K562 (cell line): ENCODE results near the gene DTNBP1. TPM values are rescaled to one million over a fixed set of nuclear protein-coding genes. Genes with fewer than 3 reads are reported as not detected.

Experiments used
- ATF1 ChIP-seq, 2 experiments: fragments of 450-650 bp in 1 of 2; IDR thresholded peaks; 2 replicates each; pipeline ENCODE4 v1.6.1; 2016; ENCODE audit warnings: missing compliant biosample characterization in 1 of 2, missing genetic modification characterization in 1 of 2
- CBFA2T3 ChIP-seq: fragments of 450-650 bp; IDR thresholded peaks from 2 replicates; pipeline ENCODE4 v1.6.1; 2017
- CBFB ChIP-seq: sonication (generic); formaldehyde crosslinking; IDR thresholded peaks from 2 replicates; pipeline ENCODE4 v1.4.0; 2020; ENCODE audit warnings: mild to moderate bottlenecking, missing genetic modification reagents
- HMGN3 ChIP-seq: IDR thresholded peaks from 2 replicates; pipeline ENCODE4 v1.6.1; 2011; ENCODE audit warnings: borderline replicate concordance, low read depth, mild to moderate bottlenecking, mixed read lengths, low read length; ENCODE audit not compliant: insufficient read length; ENCODE audit errors: extremely low read depth
- KDM4B ChIP-seq, 2 experiments: fragments of 450-650 bp in 1 of 2; sonication (generic) in 1 of 2; IDR thresholded peaks; 2 replicates each; pipeline ENCODE4 v1.6.1; 2016 to 2017; ENCODE audit warnings: borderline replicate concordance in 2 of 2, antibody characterized with exemption in 1 of 2, low read depth in 1 of 2, mild to moderate bottlenecking in 1 of 2
- MAFK ChIP-seq: IDR thresholded peaks from 2 replicates; pipeline ENCODE4 v1.6.1; 2011; ENCODE audit warnings: low read length, improper control_type of control experiment
- MBD2 ChIP-seq: sonication (generic); IDR thresholded peaks from 2 replicates; pipeline ENCODE4 v1.6.1; 2016; ENCODE audit warnings: low read depth, borderline replicate concordance
- NR2C2 ChIP-seq, 2 experiments: fragments of 200-800 bp in 1 of 2; sonication (Bioruptor generic) in 1 of 2; sonication (generic) in 1 of 2; formaldehyde crosslinking in 1 of 2; IDR thresholded peaks; 2 replicates each; pipeline versions ENCODE4 v1.6.1 to v1.8.0; 2016 to 2022; ENCODE audit warnings: mild to moderate bottlenecking in 1 of 2, missing compliant biosample characterization in 1 of 2, missing genetic modification characterization in 1 of 2, missing genetic modification reagents in 1 of 2
- PHF8 ChIP-seq: fragments of 200-600 bp; sonication (generic); IDR thresholded peaks from 2 replicates; pipeline ENCODE4 v1.6.1; 2012; ENCODE audit warnings: mixed run types, mild to moderate bottlenecking, inconsistent platforms, low read length, moderate library complexity, borderline replicate concordance
- POLR2AphosphoS5 ChIP-seq: IDR thresholded peaks from 2 replicates; pipeline ENCODE4 v1.6.1; 2011; ENCODE audit warnings: mild to moderate bottlenecking, low read depth, low read length, moderate library complexity; ENCODE audit not compliant: control insufficient read depth, insufficient read depth
- RFX5 ChIP-seq: IDR thresholded peaks from 2 replicates; pipeline ENCODE4 v1.6.1; 2011; ENCODE audit warnings: low read depth, mild to moderate bottlenecking, improper control_type of control experiment, low read length
- SMAD4 ChIP-seq: fragments of 250-450 bp; sonication (Bioruptor Pico); conservative IDR thresholded peaks from 2 replicates; pipeline ENCODE4 v1.8.0; 2021; ENCODE audit warnings: inconsistent platforms, mild to moderate bottlenecking, moderate library complexity
- SMARCE1 ChIP-seq: fragments of 450-650 bp; IDR thresholded peaks from 2 replicates; pipeline ENCODE4 v1.7.1; 2016; ENCODE audit warnings: mild to moderate bottlenecking
- TCF3 ChIP-seq: sonication (generic); formaldehyde crosslinking; IDR thresholded peaks from 2 replicates; pipeline ENCODE4 v1.4.0; 2020; ENCODE audit warnings: mild to moderate bottlenecking, missing genetic modification reagents
- TCFL5 ChIP-seq: fragments of 250-450 bp; sonication (Bioruptor Pico); conservative IDR thresholded peaks from 2 replicates; pipeline ENCODE4 v1.6.1; 2021; ENCODE audit warnings: mild to moderate bottlenecking, moderate library complexity, matching md5 sums
- XRCC5 ChIP-seq: fragments of 200-400 bp; formaldehyde crosslinking; IDR thresholded peaks from 2 replicates; pipeline ENCODE4 v1.6.1; 2017; ENCODE audit warnings: low read depth, mild to moderate bottlenecking, low read length
- ZKSCAN3 ChIP-seq: fragments of 250-450 bp; sonication (Bioruptor Pico); IDR thresholded peaks from 2 replicates; pipeline ENCODE4 v1.4.0; 2020
- ZNF507 ChIP-seq: conservative IDR thresholded peaks from 2 replicates; pipeline ENCODE4 v1.6.1; 2017; ENCODE audit warnings: missing genetic modification characterization, missing compliant biosample characterization
- ZNF717 ChIP-seq: fragments of 250-450 bp; sonication (Bioruptor Pico); IDR thresholded peaks from 2 replicates; pipeline ENCODE4 v1.5.0; 2021
- polyA plus RNA-seq, 8 experiments: library from polyadenylated mRNA; depleted of rRNA in 4 of 8; stranded (reverse) in 5 of 8; unstranded in 3 of 8; fragments of >200 nt; fragmentation: Nextera tagmentation in 2 of 8; fragmentation: Illumina TruSeq in 1 of 8; extraction: Ambion mirVana in 2 of 8; extraction: Trizol in 1 of 8; gene quantifications; 2 replicates each; pipeline versions ENCODE4 v1.2.1 to v1.2.3, GENCODE V29; 2011 to 2014; ENCODE audit warnings: inconsistent platforms in 1 of 8, missing spikeins in 1 of 8
- total RNA-seq, 7 experiments: library from RNA; depleted of rRNA in 6 of 7; stranded (reverse); fragments of >200 nt in 6 of 7; fragmentation: Illumina TruSeq in 2 of 7; extraction: Trizol in 2 of 7; gene quantifications; 2 replicates each; pipeline versions ENCODE4 v1.2.1 to v1.2.3, GENCODE V29; 2011 to 2021; ENCODE audit warnings: low replicate concordance in 1 of 7
- TF ChIP-seq, protein P1 (sequence below): sonication (generic); formaldehyde crosslinking; IDR thresholded peaks from 2 replicates; pipeline ENCODE4 v1.4.0; 2020; ENCODE audit warnings: mild to moderate bottlenecking, missing genetic modification reagents
- TF ChIP-seq, protein P2 (sequence below): fragments of 450-650 bp; IDR thresholded peaks from 2 replicates; pipeline ENCODE4 v1.6.1; 2018; ENCODE audit not compliant: partially characterized antibody

DTNBP1 gene
- total and polyA plus RNA-seq, 9 of the 15 experiments (the other 6 are each of a cell fraction or from before 2014, with no cell fraction given), result 16.7 to 54.5 (median 21.4) TPM

- TF ChIP-seq, protein P1, sequence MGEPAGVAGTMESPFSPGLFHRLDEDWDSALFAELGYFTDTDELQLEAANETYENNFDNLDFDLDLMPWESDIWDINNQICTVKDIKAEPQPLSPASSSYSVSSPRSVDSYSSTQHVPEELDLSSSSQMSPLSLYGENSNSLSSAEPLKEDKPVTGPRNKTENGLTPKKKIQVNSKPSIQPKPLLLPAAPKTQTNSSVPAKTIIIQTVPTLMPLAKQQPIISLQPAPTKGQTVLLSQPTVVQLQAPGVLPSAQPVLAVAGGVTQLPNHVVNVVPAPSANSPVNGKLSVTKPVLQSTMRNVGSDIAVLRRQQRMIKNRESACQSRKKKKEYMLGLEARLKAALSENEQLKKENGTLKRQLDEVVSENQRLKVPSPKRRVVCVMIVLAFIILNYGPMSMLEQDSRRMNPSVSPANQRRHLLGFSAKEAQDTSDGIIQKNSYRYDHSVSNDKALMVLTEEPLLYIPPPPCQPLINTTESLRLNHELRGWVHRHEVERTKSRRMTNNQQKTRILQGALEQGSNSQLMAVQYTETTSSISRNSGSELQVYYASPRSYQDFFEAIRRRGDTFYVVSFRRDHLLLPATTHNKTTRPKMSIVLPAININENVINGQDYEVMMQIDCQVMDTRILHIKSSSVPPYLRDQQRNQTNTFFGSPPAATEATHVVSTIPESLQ (CRISPR knock-in tag), result peak; percentile 60; the same call in 1 of the 2 replicates
- TF ChIP-seq TCFL5 (CRISPR knock-in tag), result no peak
- no peak for TF ChIP-seq CBFB
- TF ChIP-seq ZKSCAN3 (CRISPR knock-in tag), result no peak
- TF ChIP-seq MAFK, result no peak
- TF ChIP-seq ZNF507 (tag), result no peak
- TF ChIP-seq XRCC5, result no peak
- 0 out of 2 replicates have a peak, but pooled peaks have one; percentile 41 for TF ChIP-seq NR2C2 (CRISPR knock-in tag; IDR thresholded peaks at IDR 0.05)
- TF ChIP-seq NR2C2 (tag; IDR thresholded peaks at IDR 0.05), result no peak
- TF ChIP-seq RFX5, result no peak
- TF ChIP-seq PHF8, result peak; percentile 81
- no peak for TF ChIP-seq CBFA2T3
- no peak for TF ChIP-seq ZNF717
- TF ChIP-seq POLR2AphosphoS5, result peak; percentile 50
- TF ChIP-seq SMARCE1, result 0 out of 2 replicates have a peak, but pooled peaks have one; percentile 32
- TF ChIP-seq KDM4B (IDR thresholded peaks at IDR 0.05; ENCODE audit: borderline replicate concordance in 2 of 2, low read depth in 1 of 2), result no peak
- TF ChIP-seq TCF3 (CRISPR knock-in tag), result peak; percentile 40; the same call in 1 of the 2 replicates
- TF ChIP-seq, protein P2, sequence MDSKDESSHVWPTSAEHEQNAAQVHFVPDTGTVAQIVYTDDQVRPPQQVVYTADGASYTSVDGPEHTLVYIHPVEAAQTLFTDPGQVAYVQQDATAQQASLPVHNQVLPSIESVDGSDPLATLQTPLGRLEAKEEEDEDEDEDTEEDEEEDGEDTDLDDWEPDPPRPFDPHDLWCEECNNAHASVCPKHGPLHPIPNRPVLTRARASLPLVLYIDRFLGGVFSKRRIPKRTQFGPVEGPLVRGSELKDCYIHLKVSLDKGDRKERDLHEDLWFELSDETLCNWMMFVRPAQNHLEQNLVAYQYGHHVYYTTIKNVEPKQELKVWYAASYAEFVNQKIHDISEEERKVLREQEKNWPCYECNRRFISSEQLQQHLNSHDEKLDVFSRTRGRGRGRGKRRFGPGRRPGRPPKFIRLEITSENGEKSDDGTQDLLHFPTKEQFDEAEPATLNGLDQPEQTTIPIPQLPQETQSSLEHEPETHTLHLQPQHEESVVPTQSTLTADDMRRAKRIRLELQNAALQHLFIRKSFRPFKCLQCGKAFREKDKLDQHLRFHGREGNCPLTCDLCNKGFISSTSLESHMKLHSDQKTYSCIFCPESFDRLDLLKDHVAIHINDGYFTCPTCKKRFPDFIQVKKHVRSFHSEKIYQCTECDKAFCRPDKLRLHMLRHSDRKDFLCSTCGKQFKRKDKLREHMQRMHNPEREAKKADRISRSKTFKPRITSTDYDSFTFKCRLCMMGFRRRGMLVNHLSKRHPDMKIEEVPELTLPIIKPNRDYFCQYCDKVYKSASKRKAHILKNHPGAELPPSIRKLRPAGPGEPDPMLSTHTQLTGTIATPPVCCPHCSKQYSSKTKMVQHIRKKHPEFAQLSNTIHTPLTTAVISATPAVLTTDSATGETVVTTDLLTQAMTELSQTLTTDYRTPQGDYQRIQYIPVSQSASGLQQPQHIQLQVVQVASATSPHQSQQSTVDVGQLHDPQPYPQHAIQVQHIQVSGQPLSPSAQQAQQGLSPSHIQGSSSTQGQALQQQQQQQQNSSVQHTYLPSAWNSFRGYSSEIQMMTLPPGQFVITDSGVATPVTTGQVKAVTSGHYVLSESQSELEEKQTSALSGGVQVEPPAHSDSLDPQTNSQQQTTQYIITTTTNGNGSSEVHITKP, result peak; percentile 80
- peak; percentile 57; the same call in 1 of the 2 replicates for TF ChIP-seq SMAD4
- peak; percentile 73 for TF ChIP-seq HMGN3
- peak; percentile 13; the same call in 1 of the 2 replicates for TF ChIP-seq ATF1 (CRISPR knock-in tag; IDR thresholded peaks at IDR 0.05)
- TF ChIP-seq ATF1 (tag; IDR thresholded peaks at IDR 0.05), result peak; percentile 82
- TF ChIP-seq MBD2, result no peak
Observed at GRCh38 chr6:15662326-15663129, at the start of gene DTNBP1 (continued).
